Neuronal stem cell (in vitro differentiated cells): ENCODE data around the gene RYR2.

ENCODE experiments used
- DNase-seq: peaks from one replicate; pipeline ENCODE4 v3.0.0-alpha.2; 2013; ENCODE audit warnings: low spot score
- H2AFZ ChIP-seq: one replicate; pipeline ENCODE4 v1.6.1; 2013; ENCODE audit warnings: mild to moderate bottlenecking, low read length, inconsistent platforms
- H2AK5ac ChIP-seq: 2 replicates; pipeline ENCODE4 v1.6.1; 2013; ENCODE audit warnings: low read depth, mild to moderate bottlenecking, inconsistent platforms, low read length, moderate library complexity, mixed read lengths
- H2BK120ac ChIP-seq: 2 replicates; pipeline ENCODE4 v1.6.1; 2013; ENCODE audit warnings: low read depth, mild to moderate bottlenecking, inconsistent platforms, low read length, moderate library complexity, mixed read lengths
- H2BK12ac ChIP-seq: one replicate; pipeline ENCODE4 v1.6.1; 2013; ENCODE audit warnings: low read length, inconsistent platforms
- H2BK15ac ChIP-seq: 2 replicates; pipeline ENCODE4 v1.6.1; 2013; ENCODE audit warnings: mild to moderate bottlenecking, low read length, inconsistent platforms, mixed read lengths
- H2BK5ac ChIP-seq: one replicate; pipeline ENCODE4 v1.6.1; 2013; ENCODE audit warnings: inconsistent platforms, mild to moderate bottlenecking, low read length, moderate library complexity
- H3K14ac ChIP-seq: one replicate; pipeline ENCODE4 v1.6.1; 2013; ENCODE audit warnings: low read length, inconsistent platforms
- H3K18ac ChIP-seq: 2 replicates; pipeline ENCODE4 v1.6.1; 2013; ENCODE audit warnings: low read length, inconsistent platforms
- H3K23ac ChIP-seq: 2 replicates; pipeline ENCODE4 v1.6.1; 2013; ENCODE audit warnings: low read depth, mild to moderate bottlenecking, mixed read lengths, low read length, inconsistent platforms; ENCODE audit not compliant: poor library complexity
- H3K27ac ChIP-seq: replicated peaks from 3 replicates; pipeline ENCODE4 v1.5.1; 2013; ENCODE audit warnings: low read length, inconsistent platforms
- H3K27me3 ChIP-seq, 3 experiments: 2 replicates each; pipeline ENCODE4 v1.6.1; 2013; ENCODE audit warnings: low read length in 3 of 3, mild to moderate bottlenecking in 2 of 3, inconsistent platforms in 1 of 3, low read depth in 1 of 3, mixed read lengths in 1 of 3, moderate library complexity in 1 of 3; ENCODE audit not compliant: control insufficient read depth in 3 of 3, insufficient read depth in 3 of 3
- H3K36me3 ChIP-seq, 2 donors: replicated peaks in 1 of 2; 2 replicates each; pipeline ENCODE4 v1.6.1; 2013; ENCODE audit warnings: low read length in 2 of 2; ENCODE audit not compliant: control insufficient read depth in 2 of 2, insufficient read depth in 2 of 2
- H3K4ac ChIP-seq: 2 replicates; pipeline ENCODE4 v1.6.1; 2013; ENCODE audit warnings: inconsistent platforms, mild to moderate bottlenecking, low read length, moderate library complexity
- H3K4me1 ChIP-seq, 2 donors: 1 replicate in 1 of 2; 2 replicates in 1 of 2; pipeline ENCODE4 v1.6.1; 2013; ENCODE audit warnings: low read length in 2 of 2, low read depth in 1 of 2; ENCODE audit not compliant: control insufficient read depth in 2 of 2, insufficient read depth in 1 of 2
- H3K4me2 ChIP-seq: one replicate; pipeline ENCODE4 v1.6.1; 2013; ENCODE audit warnings: mild to moderate bottlenecking, low read length, inconsistent platforms; ENCODE audit not compliant: insufficient read depth, poor library complexity, severe bottlenecking
- H3K4me3 ChIP-seq, 2 donors: 2 replicates each; pipeline ENCODE4 v1.5.1; 2013; ENCODE audit warnings: low read length in 2 of 2, mild to moderate bottlenecking in 2 of 2, inconsistent platforms in 1 of 2, moderate library complexity in 1 of 2
- H3K79me1 ChIP-seq: one replicate; pipeline ENCODE4 v1.6.1; 2013; ENCODE audit warnings: low read depth, mild to moderate bottlenecking, inconsistent platforms, low read length, moderate library complexity
- H3K9ac ChIP-seq: one replicate; pipeline ENCODE4 v1.6.1; 2013; ENCODE audit warnings: mild to moderate bottlenecking, low read depth, low read length, inconsistent platforms; ENCODE audit not compliant: poor library complexity
- H3K9me3 ChIP-seq, 2 donors: replicated peaks in 1 of 2; 2 replicates each; pipeline versions ENCODE3 to v1.6.1; 2013; ENCODE audit warnings: low read length in 2 of 2, mild to moderate bottlenecking in 2 of 2, inconsistent platforms in 1 of 2, low read depth in 1 of 2, mixed read lengths in 1 of 2, moderate library complexity in 1 of 2; ENCODE audit not compliant: control insufficient read depth in 2 of 2, insufficient read depth in 1 of 2
- H4K8ac ChIP-seq: one replicate; pipeline ENCODE4 v1.6.1; 2013; ENCODE audit warnings: low read depth, mild to moderate bottlenecking, inconsistent platforms, low read length, moderate library complexity
- H4K91ac ChIP-seq: one replicate; pipeline ENCODE4 v1.6.1; 2013; ENCODE audit warnings: low read length, low read depth, mild to moderate bottlenecking, inconsistent platforms; ENCODE audit not compliant: poor library complexity
- WGBS, 2 donors: extraction: QIAGEN DNeasy Blood & Tissue Kit; methylation state at CpG; one replicate each; pipeline ENCODE4 v1.1.7; 2013; ENCODE audit warnings: missing lambda C conversion rate in 2 of 2, mixed read lengths in 1 of 2; ENCODE audit not compliant: insufficient read length in 2 of 2, insufficient replicate concordance in 1 of 2; ENCODE audit errors: extremely low coverage in 2 of 2; 5-methylcytosine and 5-hydroxymethylcytosine counted together

The RYR2 gene

GRCh38 chr1:237204841-237205240, 162.9 kb downstream of the RYR2 start:
- H3K27me3 ChIP-seq = no peaks in the 10 kb centered on the region
- no peak overlapping the region for H3K4ac ChIP-seq
- no peak overlapping the region for H3K9ac ChIP-seq
- no peak overlapping the region for H3K23ac ChIP-seq
- no peak overlapping the region for H2AFZ ChIP-seq
- no peak overlapping the region for H4K91ac ChIP-seq
- DNase-seq = no peak
- no peaks in the 10 kb centered on the region for H3K4me1 ChIP-seq
- H3K27ac ChIP-seq = no peak overlapping the region
- H2AK5ac ChIP-seq = no peak overlapping the region
- no peaks in the 10 kb centered on the region for H3K9me3 ChIP-seq
- no CpG with 5 or more reads among the region's 4 CpGs for WGBS, 2 donors
- no peak overlapping the region for H3K14ac ChIP-seq
- no peak overlapping the region for H2BK12ac ChIP-seq
- H2BK120ac ChIP-seq = no peak overlapping the region
- no peak overlapping the region for H3K4me2 ChIP-seq
- no peak overlapping the region for H4K8ac ChIP-seq
- H3K4me3 ChIP-seq = no peak overlapping the region
- no peak overlapping the region for H3K18ac ChIP-seq
- no peak overlapping the region for H2BK5ac ChIP-seq
- H2BK15ac ChIP-seq = no peak overlapping the region
- no peaks in the 10 kb centered on the region for H3K79me1 ChIP-seq
- no peaks in the 10 kb centered on the region for H3K36me3 ChIP-seq

- WGBS, 2 donors = no CpG with 5 or more reads among the region's 14 CpGs
- Histone ChIP-seq H2BK120ac (no peak overlapping the region), H4K91ac (no peak overlapping the region), H3K9ac (no peak overlapping the region), H2AK5ac (no peak overlapping the region), H2AFZ (no peak overlapping the region), H3K27me3 (no peaks in the 10 kb centered on the region), H3K4ac (no peak overlapping the region), H3K4me1 (no peaks in the 10 kb centered on the region), H2BK15ac (no peak overlapping the region), H2BK5ac (no peak overlapping the region), H4K8ac (no peak overlapping the region), H3K27ac (no peak overlapping the region), H3K9me3 (no peaks in the 10 kb centered on the region), H3K36me3 (no peaks in the 10 kb centered on the region), H3K79me1 (no peaks in the 10 kb centered on the region), H3K4me2 (no peak overlapping the region), H3K4me3 (no peak overlapping the region), H2BK12ac (no peak overlapping the region), H3K18ac (no peak overlapping the region), H3K14ac (no peak overlapping the region), H3K23ac (no peak overlapping the region)
- no peak for DNase-seq
Measured at GRCh38 chr1:237205400-237206064, 163.5 kb downstream of the RYR2 start.

- no CpG with 5 or more reads among the region's 6 CpGs for WGBS, 2 donors
- no peak overlapping the region for H2BK5ac ChIP-seq
- H3K79me1 ChIP-seq = no peaks in the 10 kb centered on the region
- H3K4me3 ChIP-seq = no peak overlapping the region
- H3K4me2 ChIP-seq = no peak overlapping the region
- H3K4ac ChIP-seq = no peak overlapping the region
- H3K9ac ChIP-seq = no peak overlapping the region
- no peak for DNase-seq
- no peak overlapping the region for H2BK15ac ChIP-seq
- no peak overlapping the region for H2BK12ac ChIP-seq
- no peaks in the 10 kb centered on the region for H3K9me3 ChIP-seq
- no peak overlapping the region for H2AFZ ChIP-seq
- H2BK120ac ChIP-seq = no peak overlapping the region
- no peak overlapping the region for H3K14ac ChIP-seq
- no peak overlapping the region for H4K8ac ChIP-seq
- no peak overlapping the region for H3K27ac ChIP-seq
- no peak overlapping the region for H4K91ac ChIP-seq
- no peaks in the 10 kb centered on the region for H3K4me1 ChIP-seq
- no peak overlapping the region for H3K23ac ChIP-seq
- H3K18ac ChIP-seq = no peak overlapping the region
- H2AK5ac ChIP-seq = no peak overlapping the region
- no peaks in the 10 kb centered on the region for H3K27me3 ChIP-seq
- H3K36me3 ChIP-seq = no peaks in the 10 kb centered on the region
Measured at GRCh38 chr1:237206065-237206414, 164.1 kb downstream of the RYR2 start.

- Histone ChIP-seq H3K14ac (no peak overlapping the region), H3K4me3 (no peak overlapping the region), H4K8ac (no peak overlapping the region), H2AK5ac (no peak overlapping the region), H3K4me2 (no peak overlapping the region), H2BK5ac (no peak overlapping the region), H3K9ac (no peak overlapping the region), H3K27ac (no peak overlapping the region), H3K4me1 (no peaks in the 10 kb centered on the region), H2AFZ (no peak overlapping the region), H3K79me1 (no peaks in the 10 kb centered on the region), H3K27me3 (no peaks in the 10 kb centered on the region), H3K4ac (no peak overlapping the region), H3K18ac (no peak overlapping the region), H3K36me3 (no peaks in the 10 kb centered on the region), H3K9me3 (no peaks in the 10 kb centered on the region), H2BK12ac (no peak overlapping the region), H2BK15ac (no peak overlapping the region), H4K91ac (no peak overlapping the region), H2BK120ac (no peak overlapping the region), H3K23ac (no peak overlapping the region)
- DNase-seq = no peak
- WGBS, 2 donors = no CpG with 5 or more reads among the region's 5 CpGs
Measured at GRCh38 chr1:237211031-237211430, 169.0 kb downstream of the RYR2 start.
